Uterus (tissue), 2 donors: Measurements from ENCODE around the gene PLEKHM1.
"Not testable (repeated sequence)": the region's sequence is repeated elsewhere in the genome, so short reads cannot be mapped to it uniquely, and the experiment has no call there.

ENCODE experiments used
- POLR2A ChIP-seq, 2 donors: fragments of 450-650 bp; IDR thresholded peaks; one replicate each; pipeline ENCODE4 v1.6.1; 2016; ENCODE audit warnings: antibody characterized with exemption in 2 of 2, mild to moderate bottlenecking in 1 of 2, moderate library complexity in 1 of 2
- TF ChIP-seq, protein P1 (sequence below), 4 experiments: fragments of 200-600 bp in 2 of 4; fragments of 450-650 bp in 2 of 4; sonication (generic) in 2 of 4; IDR thresholded peaks; one replicate each; pipeline ENCODE4 v1.5.1; 2016 to 2019; ENCODE audit warnings: antibody characterized with exemption in 4 of 4, mild to moderate bottlenecking in 2 of 4, moderate library complexity in 1 of 4

DNA sequence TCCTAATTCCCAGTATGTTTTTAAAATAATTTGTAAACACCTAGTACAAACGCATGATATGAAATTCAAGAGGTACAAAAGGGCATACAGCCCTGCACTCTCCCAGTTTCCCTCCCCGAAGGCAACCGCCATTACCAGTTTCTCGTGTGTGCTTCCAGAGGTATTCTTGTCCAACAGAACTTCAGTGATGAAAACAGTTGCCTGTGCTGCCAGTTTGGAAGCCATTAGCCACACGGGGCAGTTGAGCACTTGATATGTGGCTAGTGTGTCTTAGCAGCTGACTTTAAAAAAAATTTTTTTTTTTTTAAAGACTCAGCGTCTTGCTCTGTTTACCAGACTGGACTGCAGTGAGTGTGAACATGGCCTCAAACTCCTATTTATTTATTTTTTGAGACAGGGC is 7.9 kb upstream of the PLEKHM1 start:
- TF ChIP-seq, protein P1, sequence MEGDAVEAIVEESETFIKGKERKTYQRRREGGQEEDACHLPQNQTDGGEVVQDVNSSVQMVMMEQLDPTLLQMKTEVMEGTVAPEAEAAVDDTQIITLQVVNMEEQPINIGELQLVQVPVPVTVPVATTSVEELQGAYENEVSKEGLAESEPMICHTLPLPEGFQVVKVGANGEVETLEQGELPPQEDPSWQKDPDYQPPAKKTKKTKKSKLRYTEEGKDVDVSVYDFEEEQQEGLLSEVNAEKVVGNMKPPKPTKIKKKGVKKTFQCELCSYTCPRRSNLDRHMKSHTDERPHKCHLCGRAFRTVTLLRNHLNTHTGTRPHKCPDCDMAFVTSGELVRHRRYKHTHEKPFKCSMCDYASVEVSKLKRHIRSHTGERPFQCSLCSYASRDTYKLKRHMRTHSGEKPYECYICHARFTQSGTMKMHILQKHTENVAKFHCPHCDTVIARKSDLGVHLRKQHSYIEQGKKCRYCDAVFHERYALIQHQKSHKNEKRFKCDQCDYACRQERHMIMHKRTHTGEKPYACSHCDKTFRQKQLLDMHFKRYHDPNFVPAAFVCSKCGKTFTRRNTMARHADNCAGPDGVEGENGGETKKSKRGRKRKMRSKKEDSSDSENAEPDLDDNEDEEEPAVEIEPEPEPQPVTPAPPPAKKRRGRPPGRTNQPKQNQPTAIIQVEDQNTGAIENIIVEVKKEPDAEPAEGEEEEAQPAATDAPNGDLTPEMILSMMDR (IDR thresholded peaks at IDR 0.05) = not testable (repeated sequence)
- not testable (repeated sequence) for TF ChIP-seq POLR2A (IDR thresholded peaks at IDR 0.05)
